GM12873 (cell line): ENCODE results near the gene GCLC.
A peak's percentile ranks its signal among the peaks of the same experiment; 100 is the strongest.

Experiments
- CTCF ChIP-seq: IDR thresholded peaks from 2 replicates; pipeline ENCODE4 v1.5.1; 2012; ENCODE audit warnings: low read depth, mild to moderate bottlenecking, moderate library complexity, low read length, control low read depth; ENCODE audit not compliant: insufficient read depth; ENCODE audit errors: missing control alignments

GCLC gene

GRCh38 chr6:53484476-53485280, 60.2 kb downstream of the GCLC start:
- TF ChIP-seq CTCF: peak; percentile 82

- TF ChIP-seq CTCF: no peak
Measured at GRCh38 chr6:53483423-53484353, 61.2 kb downstream of the GCLC start.

- no peak for TF ChIP-seq CTCF
Measured at GRCh38 chr6:53481323-53481722, 63.6 kb downstream of the GCLC start.

- no peak for TF ChIP-seq CTCF
Measured at GRCh38 chr6:53479871-53480270, 65.0 kb downstream of the GCLC start.

- TF ChIP-seq CTCF: no peak
Measured at GRCh38 chr6:53476964-53477363, 67.9 kb downstream of the GCLC start.

GRCh38 chr6:53474010-53474409, 70.9 kb downstream of the GCLC start:
- no peak for TF ChIP-seq CTCF

GRCh38 chr6:53469163-53469562, 75.7 kb downstream of the GCLC start:
- TF ChIP-seq CTCF: no peak
